ENCODE measurements around the gene BGLAP. TPM values are rescaled to one million over a fixed set of nuclear protein-coding genes. Genes with fewer than 3 reads are reported as not detected.

The BGLAP gene
- total RNA-seq, 1 donor from 2014 or later, result 2.5 TPM

DNA sequence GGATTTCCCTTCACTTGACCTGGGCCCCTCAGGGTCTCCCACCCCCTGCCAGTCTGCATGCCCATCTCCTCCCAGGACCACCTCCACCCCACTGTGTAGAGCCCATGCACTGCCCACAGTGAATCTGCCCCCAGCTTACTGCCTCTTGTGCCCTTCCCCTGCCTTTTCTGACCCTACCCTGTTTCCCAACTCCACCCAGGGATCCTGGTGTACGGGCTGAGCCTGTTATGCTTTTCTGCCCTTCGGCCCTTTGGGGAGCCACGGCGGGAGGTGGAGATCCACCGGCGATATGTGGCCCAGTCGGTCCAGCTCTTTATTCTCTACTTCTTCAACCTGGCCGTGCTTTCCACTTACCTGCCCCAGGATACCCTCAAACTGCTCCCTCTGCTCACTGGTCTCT lies 44.1 kb downstream of the BGLAP start:
- no peaks in the 10 kb centered on the region for H3K27me3 Mint-ChIP-seq (ENCODE audit: insufficient read depth)
- intact Hi-C loops (cut with micrococcal nuclease), result no loop called here
- H3K4me1 Mint-ChIP-seq (ENCODE audit: low read depth), result peaks cover 30% of the 10 kb centered on the region
- H3K4me3 Mint-ChIP-seq, result no peak overlapping the region
- no peak for DNase-seq (ENCODE audit: low spot score)
- no peaks in the 10 kb centered on the region for H3K9me3 Mint-ChIP-seq
- peaks cover 14% of the 10 kb centered on the region for H3K36me3 Mint-ChIP-seq (ENCODE audit: low read depth)
- H3K27ac Mint-ChIP-seq, result no peak overlapping the region

DNA sequence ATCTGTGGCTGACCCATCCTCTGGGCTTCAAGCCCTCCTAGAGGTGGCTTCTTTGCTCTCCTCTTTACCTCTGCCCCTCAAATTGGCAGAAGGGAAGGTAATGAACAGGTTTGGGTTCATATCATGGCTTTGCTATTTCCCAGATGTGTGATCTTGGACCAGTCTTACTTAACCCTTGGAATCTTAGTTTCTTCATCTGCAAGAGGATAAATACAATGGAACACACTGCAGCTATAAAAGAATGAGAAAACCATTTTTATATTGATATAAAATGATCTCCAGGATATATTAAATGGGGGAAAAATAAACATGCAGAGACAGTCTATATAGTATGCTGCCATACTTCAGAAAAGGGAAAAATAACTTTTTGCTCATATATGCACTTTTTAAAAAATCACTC lies 47.9 kb downstream of the BGLAP start:
- Mint-ChIP-seq H3K4me1 (ENCODE audit: low read depth) (peaks cover 5% of the 10 kb centered on the region), H3K27ac (no peak overlapping the region), H3K4me3 (no peak overlapping the region), H3K27me3 (ENCODE audit: insufficient read depth) (no peaks in the 10 kb centered on the region), H3K9me3 (no peaks in the 10 kb centered on the region), H3K36me3 (ENCODE audit: low read depth) (peaks cover 17% of the 10 kb centered on the region)
- no peak for DNase-seq (ENCODE audit: low spot score)
- intact Hi-C loops (cut with micrococcal nuclease), result no loop called here

DNA sequence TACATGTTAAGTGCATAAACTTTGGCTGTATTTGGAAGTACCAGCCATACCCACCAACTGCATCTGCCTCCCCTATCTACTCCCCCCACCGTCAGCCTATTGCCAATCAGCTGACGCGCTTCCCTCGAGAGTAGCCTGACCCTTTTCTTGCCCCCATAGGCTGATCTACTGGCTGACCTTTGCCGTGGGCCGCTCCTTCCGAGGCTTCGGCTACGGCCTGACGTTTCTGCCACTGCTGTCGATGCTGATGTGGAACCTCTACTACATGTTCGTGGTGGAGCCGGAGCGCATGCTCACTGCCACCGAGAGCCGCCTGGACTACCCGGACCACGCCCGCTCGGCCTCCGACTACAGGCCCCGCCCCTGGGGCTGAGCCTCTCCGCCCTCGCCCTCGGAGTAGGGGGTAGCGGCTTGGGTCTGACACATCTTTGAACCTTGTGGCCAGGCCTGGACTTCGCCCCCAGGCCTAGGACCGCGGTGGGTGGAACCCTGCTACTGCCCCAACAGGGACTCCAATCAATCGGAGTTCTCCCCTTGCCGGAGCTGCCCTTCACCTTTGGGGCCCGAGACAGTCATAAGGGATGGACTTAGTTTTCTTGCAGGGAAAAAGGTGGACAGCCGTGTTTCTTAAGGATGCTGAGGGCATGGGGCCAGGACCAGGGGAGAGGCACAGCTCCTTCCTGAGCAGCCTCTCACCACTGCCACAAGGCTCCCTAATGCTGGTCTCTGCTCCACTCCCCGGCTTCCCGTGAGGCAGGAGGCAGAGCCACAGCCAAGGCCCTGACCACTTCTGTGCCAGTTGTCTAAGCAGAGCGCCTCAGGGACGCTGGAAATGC lies 49.5 kb downstream of the BGLAP start:
- Mint-ChIP-seq H3K27me3 (ENCODE audit: insufficient read depth) (no peaks in the 10 kb centered on the region), H3K4me1 (ENCODE audit: low read depth) (peaks cover 15% of the 10 kb centered on the region), H3K27ac (no peak overlapping the region), H3K4me3 (peak overlapping the region; percentile 64), H3K36me3 (ENCODE audit: low read depth) (peaks cover 11% of the 10 kb centered on the region), H3K9me3 (no peaks in the 10 kb centered on the region)
- intact Hi-C loops (cut with micrococcal nuclease), result no loop called here
- no peak for DNase-seq (ENCODE audit: low spot score)

Other genes starting within 250 kb of the BGLAP start
- gene SSR2, start 221.2 kb upstream of the BGLAP start, total RNA-seq, result 195 TPM in 2 replicates
- gene UBQLN4, start 188.4 kb upstream of the BGLAP start, total RNA-seq, result 59.5 and 64.5 TPM in 2 replicates
- gene LAMTOR2, start 187.4 kb upstream of the BGLAP start, total RNA-seq, result 66.8 and 67.1 TPM in 2 replicates
- 0.18 TPM in 1 of 2 replicates, not detected in the other for gene RAB25, start 181.0 kb upstream of the BGLAP start, total RNA-seq
- gene MEX3A, start 159.7 kb upstream of the BGLAP start, total RNA-seq, result 0.27 and 0.41 TPM in 2 replicates
- gene LMNA, start 127.5 kb upstream of the BGLAP start, total RNA-seq, result 80.1 and 84.1 TPM in 2 replicates
- gene SEMA4A, start 88.6 kb upstream of the BGLAP start, total RNA-seq, result 8.8 and 9.0 TPM in 2 replicates
- 67.6 and 79.3 TPM in 2 replicates for gene SLC25A44, start 48.1 kb upstream of the BGLAP start, total RNA-seq
- 105 and 111 TPM in 2 replicates for gene PMF1, start 29.2 kb upstream of the BGLAP start, total RNA-seq
- gene PAQR6, start 5.9 kb downstream of the BGLAP start, total RNA-seq, result 5.0 and 5.2 TPM in 2 replicates
- 95.6 TPM in 2 replicates for gene SMG5, start 40.6 kb downstream of the BGLAP start, total RNA-seq
- 8.9 and 9.6 TPM in 2 replicates for gene TMEM79, start 42.1 kb downstream of the BGLAP start, total RNA-seq
- gene GLMP, start 53.5 kb downstream of the BGLAP start, total RNA-seq, result 17.2 and 20.3 TPM in 2 replicates
- gene VHLL, start 57.1 kb downstream of the BGLAP start, total RNA-seq, result 0.56 TPM in 1 of 2 replicates, not detected in the other
- gene CCT3, start 96.1 kb downstream of the BGLAP start, total RNA-seq, result 567 and 570 TPM in 2 replicates
- gene TSACC, start 96.3 kb downstream of the BGLAP start, total RNA-seq, result 0.81 TPM in 1 of 2 replicates, not detected in the other
- not detected in 2 replicates for gene RHBG, start 127.0 kb downstream of the BGLAP start, total RNA-seq